ENCODE results near the gene PRKD3.

Gene PRKD3

GRCh38 chr2:37343537-37344434 is 19.2 kb upstream of the PRKD3 start:
- no peak for DNase-seq (ENCODE audit: low read depth, low spot score)

GRCh38 chr2:37342591-37343220 is 18.1 kb upstream of the PRKD3 start:
- no peak for DNase-seq (ENCODE audit: low read depth, low spot score)

GRCh38 chr2:37340637-37341036 is 16.0 kb upstream of the PRKD3 start:
- DNase-seq (ENCODE audit: low read depth, low spot score) = no peak

GRCh38 chr2:37338933-37339332 is 14.3 kb upstream of the PRKD3 start:
- no peak for DNase-seq (ENCODE audit: low read depth, low spot score)

- DNase-seq (ENCODE audit: low read depth, low spot score) = no peak
These were observed 13.1 kb upstream of the PRKD3 start for GRCh38 chr2:37337620-37338280.

- DNase-seq (ENCODE audit: low read depth, low spot score) = no peak
These were observed 11.0 kb upstream of the PRKD3 start for GRCh38 chr2:37335604-37336003.

- DNase-seq (ENCODE audit: low read depth, low spot score) = no peak
These were observed 8.6 kb upstream of the PRKD3 start for GRCh38 chr2:37333256-37333655.

- DNase-seq (ENCODE audit: low read depth, low spot score) = no peak
These were observed 7.9 kb upstream of the PRKD3 start for GRCh38 chr2:37332560-37332959.

- no peak for DNase-seq (ENCODE audit: low read depth, low spot score)
These were observed 6.0 kb upstream of the PRKD3 start for GRCh38 chr2:37330681-37331080.

GRCh38 chr2:37326866-37327634 is 2.4 kb upstream of the PRKD3 start:
- DNase-seq (ENCODE audit: low read depth, low spot score) = no peak

- DNase-seq (ENCODE audit: low read depth, low spot score) = peak; percentile 66
These were observed 1.7 kb upstream of the PRKD3 start for GRCh38 chr2:37326285-37326684.

- DNase-seq (ENCODE audit: low read depth, low spot score) = no peak
These were observed 1.0 kb upstream of the PRKD3 start for GRCh38 chr2:37325625-37326071.

- no peak for DNase-seq (ENCODE audit: low read depth, low spot score)
These were observed 172 bp downstream of the PRKD3 start for GRCh38 chr2:37324536-37324785.

GRCh38 chr2:37323781-37324535 is 675 bp downstream of the PRKD3 start:
- DNase-seq (ENCODE audit: low read depth, low spot score) = no peak

- DNase-seq (ENCODE audit: low read depth, low spot score) = no peak
These were observed 1.4 kb downstream of the PRKD3 start for GRCh38 chr2:37323176-37323780.

- no peak for DNase-seq (ENCODE audit: low read depth, low spot score)
These were observed 2.3 kb downstream of the PRKD3 start for GRCh38 chr2:37322368-37322767.

GRCh38 chr2:37321029-37321682 is 3.5 kb downstream of the PRKD3 start:
- DNase-seq (ENCODE audit: low read depth, low spot score) = no peak

- DNase-seq (ENCODE audit: low read depth, low spot score) = no peak
These were observed 4.7 kb downstream of the PRKD3 start for GRCh38 chr2:37319754-37320609.

- no peak for DNase-seq (ENCODE audit: low read depth, low spot score)
These were observed 6.2 kb downstream of the PRKD3 start for GRCh38 chr2:37318401-37318800.

Data from brain pericyte (primary cell).